Measurements from ENCODE around the gene BCAS4.
"Not testable (repeated sequence)": the region's sequence is repeated elsewhere in the genome, so short reads cannot be mapped to it uniquely, and the experiment has no call there.

DNA sequence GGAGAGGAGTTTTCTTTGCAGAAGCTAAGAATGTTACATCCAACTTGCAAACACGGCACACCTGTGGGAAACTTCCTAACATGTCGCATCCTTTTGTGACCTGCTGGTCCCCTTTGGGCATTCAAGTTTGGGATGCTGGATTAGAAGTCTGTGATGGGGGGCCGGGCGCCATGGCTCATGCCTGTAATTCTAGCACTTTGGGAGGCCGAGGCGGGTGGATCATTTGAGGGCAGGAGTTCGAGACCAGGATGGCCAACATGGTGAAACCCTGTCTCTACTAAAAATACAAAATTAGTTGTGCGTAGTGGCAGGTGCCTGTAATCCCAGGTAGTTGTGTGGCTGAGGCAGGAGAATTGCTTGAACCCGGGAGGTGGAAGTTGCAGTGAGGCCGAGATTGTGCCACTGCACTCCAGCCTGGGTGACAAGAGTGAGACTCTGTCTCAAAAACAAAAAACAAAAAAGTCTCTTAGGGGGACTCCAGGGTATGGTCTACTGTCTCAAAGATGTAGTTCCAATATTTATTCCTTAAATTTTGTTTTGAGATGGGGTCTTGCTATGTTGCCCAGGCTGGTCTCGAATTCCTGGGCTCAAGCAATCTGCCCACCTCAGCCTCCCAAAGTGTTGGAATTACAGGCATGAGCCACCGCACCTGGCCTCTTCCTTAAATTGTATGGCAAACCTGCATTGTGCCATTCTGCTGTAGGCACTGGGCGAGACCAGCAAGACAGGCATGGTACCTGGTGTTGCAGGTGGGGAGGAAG, 6.3 kb downstream of the BCAS4 start:
- TF ChIP-seq, protein P1, sequence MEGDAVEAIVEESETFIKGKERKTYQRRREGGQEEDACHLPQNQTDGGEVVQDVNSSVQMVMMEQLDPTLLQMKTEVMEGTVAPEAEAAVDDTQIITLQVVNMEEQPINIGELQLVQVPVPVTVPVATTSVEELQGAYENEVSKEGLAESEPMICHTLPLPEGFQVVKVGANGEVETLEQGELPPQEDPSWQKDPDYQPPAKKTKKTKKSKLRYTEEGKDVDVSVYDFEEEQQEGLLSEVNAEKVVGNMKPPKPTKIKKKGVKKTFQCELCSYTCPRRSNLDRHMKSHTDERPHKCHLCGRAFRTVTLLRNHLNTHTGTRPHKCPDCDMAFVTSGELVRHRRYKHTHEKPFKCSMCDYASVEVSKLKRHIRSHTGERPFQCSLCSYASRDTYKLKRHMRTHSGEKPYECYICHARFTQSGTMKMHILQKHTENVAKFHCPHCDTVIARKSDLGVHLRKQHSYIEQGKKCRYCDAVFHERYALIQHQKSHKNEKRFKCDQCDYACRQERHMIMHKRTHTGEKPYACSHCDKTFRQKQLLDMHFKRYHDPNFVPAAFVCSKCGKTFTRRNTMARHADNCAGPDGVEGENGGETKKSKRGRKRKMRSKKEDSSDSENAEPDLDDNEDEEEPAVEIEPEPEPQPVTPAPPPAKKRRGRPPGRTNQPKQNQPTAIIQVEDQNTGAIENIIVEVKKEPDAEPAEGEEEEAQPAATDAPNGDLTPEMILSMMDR (conservative IDR thresholded peaks at IDR 0.05 in 1 of 2, IDR thresholded peaks at IDR 0.05 in 1 of 2; ENCODE audit: extremely low read depth in 1 of 2, insufficient read depth in 1 of 2, low read depth in 1 of 2, low read length in 2 of 2) = not testable (repeated sequence)
- TF ChIP-seq EZH2 (IDR thresholded peaks at IDR 0.05; ENCODE audit: borderline replicate concordance, low read length) = not testable (repeated sequence)
